Ectodermal cell (in vitro differentiated cells): ENCODE results near the gene FMNL3.
"Not testable (repeated sequence)": the region's sequence is repeated elsewhere in the genome, so short reads cannot be mapped to it uniquely, and the experiment has no call there.

Experiments used
- H3K27ac ChIP-seq: 2 replicates; pipeline ENCODE4 v1.7.0; 2013; ENCODE audit warnings: mild to moderate bottlenecking, low read depth, low read length; ENCODE audit not compliant: insufficient read depth, poor library complexity, severe bottlenecking
- H3K27me3 ChIP-seq: 2 replicates; pipeline ENCODE4 v1.7.0; 2013; ENCODE audit warnings: mild to moderate bottlenecking, low read length; ENCODE audit not compliant: insufficient read depth, control insufficient read depth, poor library complexity, severe bottlenecking
- H3K36me3 ChIP-seq: one replicate; pipeline ENCODE4 v1.7.0; 2013; ENCODE audit warnings: low read length; ENCODE audit not compliant: control insufficient read depth, insufficient read depth
- H3K4me1 ChIP-seq: one replicate; pipeline ENCODE4 v1.7.0; 2013; ENCODE audit warnings: low read length; ENCODE audit not compliant: control insufficient read depth, insufficient read depth
- H3K4me3 ChIP-seq: 2 replicates; pipeline ENCODE4 v1.7.0; 2013; ENCODE audit warnings: low read depth, low read length, control low read depth; ENCODE audit not compliant: insufficient read depth
- H3K9me3 ChIP-seq: 2 replicates; pipeline ENCODE4 v1.7.0; 2013; ENCODE audit warnings: mild to moderate bottlenecking, low read length, moderate library complexity; ENCODE audit not compliant: control insufficient read depth
- WGBS, 2 experiments: methylation state at CpG; one replicate each; pipeline ENCODE4 v1.1.7; 2013; ENCODE audit warnings: missing lambda C conversion rate in 2 of 2; 5-methylcytosine and 5-hydroxymethylcytosine counted together

The FMNL3 gene

DNA sequence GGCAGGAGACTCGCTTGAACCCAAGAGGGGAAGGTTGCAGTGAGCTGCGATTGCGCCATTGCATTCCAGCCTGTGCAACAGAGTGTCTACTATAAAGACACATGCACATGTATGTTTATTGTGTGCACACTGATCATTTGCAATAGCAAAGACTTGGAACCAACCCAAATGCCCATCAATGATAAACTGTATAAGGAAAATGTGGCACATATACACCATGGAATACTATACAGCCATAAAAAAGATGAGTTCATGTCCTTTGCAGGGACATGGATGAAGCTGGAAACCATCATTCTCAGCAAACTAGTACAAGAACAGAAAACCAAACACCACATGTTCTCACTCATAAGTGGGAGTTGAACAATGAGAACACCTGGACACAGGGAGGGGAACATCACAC lies 6.7 kb upstream of the FMNL3 start:
- not testable (repeated sequence) for H3K9me3 ChIP-seq, H3K4me1 ChIP-seq, H3K27ac ChIP-seq, H3K4me3 ChIP-seq, H3K36me3 ChIP-seq
- peaks cover 13% of the 10 kb centered on the region for H3K27me3 ChIP-seq
- 90 to 93% methylated on average over 3 of the region's 3 CpGs for WGBS, 2 experiments

DNA sequence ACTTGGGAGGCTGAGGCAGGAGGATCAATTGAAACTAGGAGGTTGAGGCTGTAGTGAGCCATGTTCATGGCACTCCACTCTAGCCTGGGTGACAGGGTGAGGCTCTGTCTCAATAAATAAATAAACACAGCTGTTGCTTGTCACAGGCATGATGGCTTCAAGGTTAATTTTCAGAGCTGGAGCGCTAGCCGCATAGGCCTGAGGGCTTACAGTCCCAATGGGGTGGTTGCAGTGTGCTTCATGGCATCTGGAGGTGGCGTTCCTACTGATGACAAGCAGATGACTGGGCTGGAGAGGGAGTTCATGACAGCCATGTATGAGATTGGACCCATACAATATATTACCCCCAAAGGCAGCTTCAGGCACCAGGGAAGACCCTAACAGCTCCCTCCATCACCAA lies 1.6 kb upstream of the FMNL3 start:
- H3K9me3 ChIP-seq, result no peaks in the 10 kb centered on the region
- 92 to 93% methylated on average over 3 of the region's 3 CpGs for WGBS, 2 experiments
- H3K4me3 ChIP-seq, result no peak overlapping the region
- H3K4me1 ChIP-seq, result peaks cover 8% of the 10 kb centered on the region
- no peak overlapping the region for H3K27ac ChIP-seq
- no peaks in the 10 kb centered on the region for H3K36me3 ChIP-seq
- peaks cover 24% of the 10 kb centered on the region for H3K27me3 ChIP-seq

DNA sequence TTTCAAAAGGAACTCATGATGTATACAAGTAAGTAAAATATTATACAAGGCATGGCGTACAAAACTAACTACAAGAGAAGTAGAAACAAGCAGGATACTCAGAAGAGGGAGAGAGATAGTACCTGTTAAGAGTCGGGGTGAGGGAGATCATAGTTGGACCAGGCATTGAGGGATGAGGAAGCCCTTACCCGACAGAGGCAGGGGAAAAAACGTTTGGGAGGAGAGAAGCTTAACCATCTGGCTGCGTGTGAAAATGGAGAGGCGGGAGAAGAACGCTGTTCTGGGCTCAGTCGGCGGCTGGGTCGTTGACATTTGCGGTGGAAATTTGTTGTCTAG lies 575 bp upstream of the FMNL3 start:
- Histone ChIP-seq H3K9me3 (no peaks in the 10 kb centered on the region), H3K27me3 (peaks cover 24% of the 10 kb centered on the region), H3K4me1 (peaks cover 14% of the 10 kb centered on the region), H3K27ac (no peak overlapping the region), H3K36me3 (no peaks in the 10 kb centered on the region), H3K4me3 (no peak overlapping the region)
- 63 to 66% methylated on average over 11 of the region's 11 CpGs for WGBS, 2 experiments

DNA sequence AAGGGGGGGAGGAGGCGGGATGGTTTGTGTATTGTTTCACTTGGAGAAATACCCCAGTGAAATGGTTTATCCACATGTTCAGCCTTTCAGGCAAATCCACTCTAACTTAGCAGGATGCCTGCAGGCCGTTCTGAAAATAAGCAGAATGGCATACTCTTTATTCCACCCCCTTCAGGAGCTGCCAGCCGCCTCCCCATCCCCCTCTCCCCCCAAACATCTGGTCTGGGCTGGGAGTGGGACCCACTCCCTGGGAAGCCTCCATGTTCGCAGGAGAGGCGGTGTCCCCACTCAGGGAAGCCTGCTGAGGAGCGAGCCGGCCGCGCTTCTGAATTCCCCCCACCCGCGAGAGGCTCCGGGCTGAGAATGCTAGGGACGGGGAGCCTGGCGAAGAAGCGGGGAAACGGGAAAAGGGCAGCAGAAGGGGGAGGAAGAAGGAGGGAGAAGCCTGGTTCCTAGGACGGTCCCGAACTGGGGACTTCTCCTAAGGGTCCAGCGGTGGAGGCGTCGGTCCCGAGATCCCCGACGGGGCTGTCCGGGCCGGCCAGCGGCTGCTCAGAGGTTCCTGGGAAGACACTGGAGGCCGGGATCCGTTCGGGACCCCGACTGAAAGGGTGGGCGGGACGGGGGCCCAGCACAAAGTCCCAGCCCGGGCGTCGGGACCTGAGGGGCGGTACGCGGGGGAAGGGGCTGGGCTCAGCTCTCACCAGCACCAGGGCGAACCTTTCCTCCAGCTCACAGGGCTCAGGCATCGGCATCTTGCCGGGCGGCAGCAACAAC lies 666 bp downstream of the FMNL3 start:
- Histone ChIP-seq H3K9me3 (no peaks in the 10 kb centered on the region), H3K27me3 (peaks cover 24% of the 10 kb centered on the region), H3K27ac (no peak overlapping the region), H3K36me3 (no peaks in the 10 kb centered on the region), H3K4me1 (peaks cover 18% of the 10 kb centered on the region), H3K4me3 (peak overlapping the region; percentile 68)
- WGBS, 2 experiments, result 1% methylated on average over 43 of the region's 43 CpGs

DNA sequence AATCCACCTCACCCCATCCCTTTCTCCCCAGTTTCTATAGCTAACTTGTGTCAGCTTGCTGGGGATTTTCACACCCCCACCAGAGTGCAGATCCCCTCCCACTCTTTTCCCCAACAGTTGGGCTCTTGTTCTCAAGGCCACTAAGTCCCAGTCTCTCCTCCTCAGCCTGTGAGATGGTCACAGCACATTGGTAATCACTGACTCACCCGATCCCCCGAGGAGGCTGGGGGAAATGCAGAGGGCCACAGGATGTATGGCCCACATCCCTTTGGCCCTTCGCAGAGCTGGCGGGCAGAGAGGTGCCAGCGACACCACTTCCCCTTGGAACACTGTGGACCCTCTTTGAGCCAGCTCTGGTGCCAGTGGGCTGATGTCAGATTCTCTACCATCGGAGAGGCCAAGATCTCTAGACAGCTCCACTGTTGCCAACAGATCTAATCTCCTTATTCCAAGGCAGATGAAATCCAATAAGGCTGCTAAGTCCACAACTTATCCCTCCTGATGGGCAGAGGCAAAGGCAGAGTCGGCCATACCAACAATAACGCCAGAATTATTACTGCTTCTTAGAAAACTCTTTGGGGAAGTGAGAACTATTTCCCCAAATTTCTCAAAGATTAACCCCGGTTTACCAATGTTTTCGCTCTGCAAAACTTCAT lies 1.6 kb downstream of the FMNL3 start:
- H3K27me3 ChIP-seq, result peaks cover 24% of the 10 kb centered on the region
- peaks cover 18% of the 10 kb centered on the region for H3K4me1 ChIP-seq
- no peaks in the 10 kb centered on the region for H3K9me3 ChIP-seq
- no peak overlapping the region for H3K27ac ChIP-seq
- H3K4me3 ChIP-seq, result peak overlapping the region; percentile 68
- 42 to 55% methylated on average over 10 of the region's 10 CpGs for WGBS, 2 experiments
- no peaks in the 10 kb centered on the region for H3K36me3 ChIP-seq

DNA sequence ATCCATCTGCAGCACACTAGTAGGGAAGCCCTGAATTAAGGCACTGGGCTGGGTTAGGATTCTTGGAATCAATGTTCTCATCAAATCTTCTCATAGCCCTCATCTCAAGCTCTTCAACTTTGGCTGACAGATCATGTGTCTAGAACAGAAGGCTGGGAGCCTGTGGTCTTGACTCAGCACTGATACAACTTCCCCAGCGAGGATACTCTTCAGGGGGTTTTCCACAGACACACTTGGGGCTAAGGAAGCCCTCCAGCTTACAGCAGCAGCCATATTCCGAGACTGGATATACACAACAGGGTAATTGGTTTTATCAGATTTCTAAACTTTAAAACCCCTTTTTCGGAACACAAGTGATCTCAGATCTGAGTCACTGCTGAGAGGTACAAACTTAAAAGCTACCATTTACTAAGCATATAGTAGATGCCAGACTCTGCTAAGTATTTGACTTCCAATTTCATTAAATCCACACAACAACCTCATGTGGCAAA lies 3.5 kb downstream of the FMNL3 start:
- H3K27me3 ChIP-seq, result peaks cover 11% of the 10 kb centered on the region
- no peaks in the 10 kb centered on the region for H3K36me3 ChIP-seq
- WGBS, 2 experiments, result 82 to 88% methylated on average over 3 of the region's 3 CpGs
- H3K4me3 ChIP-seq, result no peak overlapping the region
- no peaks in the 10 kb centered on the region for H3K9me3 ChIP-seq
- no peak overlapping the region for H3K27ac ChIP-seq
- peaks cover 23% of the 10 kb centered on the region for H3K4me1 ChIP-seq

DNA sequence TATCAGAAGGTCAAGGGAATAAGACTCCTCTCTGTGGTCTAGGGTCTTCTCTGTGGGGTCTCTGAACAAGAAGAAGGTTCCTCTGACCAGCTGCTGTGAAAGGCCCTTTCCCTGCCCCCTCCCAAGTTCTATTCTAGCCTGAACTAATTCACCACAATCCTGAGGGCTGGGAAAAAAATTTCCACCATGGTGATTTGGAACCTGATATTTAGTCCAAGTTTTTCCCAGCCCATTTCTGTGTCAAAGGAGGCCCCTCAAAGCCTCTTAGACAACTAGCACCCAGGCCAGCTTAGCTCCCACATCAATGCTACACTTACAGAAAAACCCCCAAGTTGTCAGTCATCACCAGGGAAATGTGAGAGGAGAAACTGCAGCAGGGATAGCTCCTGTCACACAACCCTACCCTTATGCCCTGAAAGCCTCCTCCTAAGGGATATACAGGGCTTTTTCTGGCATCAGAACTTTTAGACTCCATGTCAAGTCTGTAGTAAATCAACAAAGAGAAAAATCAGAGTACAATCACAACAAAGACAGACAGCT lies 4.5 kb downstream of the FMNL3 start:
- Histone ChIP-seq H3K9me3 (no peaks in the 10 kb centered on the region), H3K27me3 (peaks cover 2% of the 10 kb centered on the region), H3K4me3 (no peak overlapping the region), H3K4me1 (peaks cover 23% of the 10 kb centered on the region), H3K36me3 (no peaks in the 10 kb centered on the region), H3K27ac (no peak overlapping the region)

DNA sequence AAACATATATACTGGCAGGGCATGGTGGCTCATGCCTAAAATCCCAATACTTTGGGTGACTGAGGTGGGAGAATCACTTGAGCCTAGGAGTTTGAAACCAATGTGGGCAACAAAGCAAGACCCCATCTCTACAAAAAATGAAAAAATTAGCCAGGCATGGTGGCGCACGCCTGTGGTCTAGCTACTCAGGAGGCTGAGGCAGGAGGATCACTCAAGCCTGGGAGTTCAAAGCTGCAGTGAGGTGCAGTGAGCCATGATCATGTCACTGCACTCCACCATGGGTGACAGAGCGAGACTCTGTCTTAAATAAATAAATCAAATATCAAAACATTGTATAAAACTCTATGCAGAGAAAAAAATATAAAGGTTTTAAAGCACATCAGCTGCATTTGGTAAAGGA lies 5.2 kb downstream of the FMNL3 start:
- no peaks in the 10 kb centered on the region for H3K9me3 ChIP-seq
- H3K27me3 ChIP-seq, result no peaks in the 10 kb centered on the region
- no peaks in the 10 kb centered on the region for H3K36me3 ChIP-seq
- WGBS, 2 experiments, result 92 to 93% methylated on average over 2 to 3 of the region's 3 CpGs
- H3K27ac ChIP-seq, result no peak overlapping the region
- H3K4me1 ChIP-seq, result peaks cover 23% of the 10 kb centered on the region
- no peak overlapping the region for H3K4me3 ChIP-seq

DNA sequence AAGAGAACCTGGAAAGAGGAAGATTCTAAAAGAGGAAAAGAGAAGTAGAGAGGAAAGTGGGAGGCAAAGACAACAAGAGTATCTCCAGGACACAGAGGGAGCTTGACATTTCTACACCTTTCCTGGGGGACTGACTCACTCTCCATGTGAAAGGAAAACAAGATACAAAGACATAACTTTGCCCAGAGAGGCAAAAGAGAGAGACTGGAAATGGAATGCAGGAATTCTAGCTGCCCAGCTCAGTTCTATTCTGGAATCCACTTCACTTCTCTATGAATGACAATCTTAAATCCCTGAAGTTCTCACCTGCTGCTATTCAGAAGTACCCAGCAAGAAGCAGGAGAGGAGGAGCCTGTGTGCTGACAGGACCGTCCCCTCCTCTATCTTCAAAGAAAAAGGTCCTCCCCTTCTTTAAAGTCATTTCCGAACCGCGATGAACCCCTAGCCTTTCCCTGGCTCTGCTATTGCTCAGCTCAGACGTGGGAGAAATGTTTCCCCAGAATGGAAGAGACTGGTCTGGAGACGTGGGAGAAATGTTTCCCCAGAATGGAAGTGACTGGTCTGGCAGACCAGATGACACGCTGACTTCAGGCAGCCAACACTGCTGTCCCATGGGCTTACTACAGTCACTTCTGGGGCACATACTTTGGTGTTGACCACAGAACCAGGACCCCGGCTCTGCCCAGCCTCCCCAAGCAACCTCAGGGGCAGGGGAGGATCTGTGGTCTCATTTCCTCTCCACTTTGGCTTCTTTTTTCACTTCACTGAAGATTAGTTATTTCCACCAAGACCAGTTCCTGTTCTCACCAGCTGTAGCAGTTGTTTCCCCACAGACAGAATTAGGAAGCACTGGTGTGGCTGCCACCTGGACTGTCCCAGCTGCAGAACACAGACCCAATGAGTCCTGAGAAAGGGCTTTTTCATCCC lies 8.3 kb downstream of the FMNL3 start:
- no peak overlapping the region for H3K4me3 ChIP-seq

DNA sequence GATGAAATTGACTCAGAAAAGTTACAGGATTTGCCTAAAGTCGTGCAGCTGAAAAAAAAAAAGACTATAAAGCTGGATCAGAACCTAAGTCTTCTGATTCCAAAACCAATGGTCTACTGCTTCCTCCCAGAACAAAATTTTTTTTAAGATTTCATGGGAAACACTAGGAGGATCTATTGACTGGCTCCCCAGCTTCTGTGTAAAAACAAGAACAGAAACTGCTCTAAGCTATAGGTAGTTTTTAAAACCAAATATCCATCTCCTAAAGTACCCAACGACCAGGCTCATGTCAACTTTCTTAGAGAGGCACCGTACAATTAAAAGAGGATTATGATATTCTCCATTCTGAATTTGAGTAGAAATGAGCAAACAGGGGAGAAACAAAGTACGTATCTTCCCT lies 9.4 kb downstream of the FMNL3 start:
- H3K4me3 ChIP-seq, result no peak overlapping the region
- H3K4me1 ChIP-seq, result peaks cover 9% of the 10 kb centered on the region
- H3K36me3 ChIP-seq, result no peaks in the 10 kb centered on the region
- H3K27ac ChIP-seq, result no peak overlapping the region
- WGBS, 2 experiments, result 80 to 84% methylated on average over 3 to 4 of the region's 4 CpGs
- H3K9me3 ChIP-seq, result no peaks in the 10 kb centered on the region
- no peaks in the 10 kb centered on the region for H3K27me3 ChIP-seq

More for the DNA sequence above, 8.3 kb downstream of the FMNL3 start:
- Histone ChIP-seq H3K27ac (no peak overlapping the region), H3K27me3 (no peaks in the 10 kb centered on the region), H3K9me3 (no peaks in the 10 kb centered on the region), H3K4me1 (peaks cover 15% of the 10 kb centered on the region), H3K36me3 (no peaks in the 10 kb centered on the region)
- 10 to 11% methylated on average over 8 of the region's 8 CpGs for WGBS, 2 experiments
